ENCODE data around the gene CALHM2.

DNA sequence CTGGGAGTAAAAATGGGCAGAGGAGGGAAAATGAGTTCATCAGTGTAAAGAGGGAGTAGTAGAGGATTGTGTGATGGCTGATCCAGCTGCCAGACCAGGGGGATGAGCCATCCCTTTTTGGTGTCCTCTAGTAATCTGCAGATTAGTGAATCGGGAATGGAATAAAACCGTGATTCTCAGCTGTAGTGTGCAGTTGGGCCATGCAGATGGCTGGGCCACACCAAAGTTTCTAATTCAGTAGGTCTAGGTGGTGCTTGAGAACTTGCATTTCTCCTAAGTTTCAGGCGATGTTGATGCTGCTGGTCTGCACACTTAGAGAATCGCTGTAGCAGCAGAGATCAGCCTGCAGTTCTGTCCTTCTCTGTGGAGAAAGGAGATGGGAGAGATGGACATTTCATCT is 33.1 kb downstream of the CALHM2 start:
- TF ChIP-seq POLR2A (IDR thresholded peaks at IDR 0.05), result no peak
- TF ChIP-seq, protein P1, sequence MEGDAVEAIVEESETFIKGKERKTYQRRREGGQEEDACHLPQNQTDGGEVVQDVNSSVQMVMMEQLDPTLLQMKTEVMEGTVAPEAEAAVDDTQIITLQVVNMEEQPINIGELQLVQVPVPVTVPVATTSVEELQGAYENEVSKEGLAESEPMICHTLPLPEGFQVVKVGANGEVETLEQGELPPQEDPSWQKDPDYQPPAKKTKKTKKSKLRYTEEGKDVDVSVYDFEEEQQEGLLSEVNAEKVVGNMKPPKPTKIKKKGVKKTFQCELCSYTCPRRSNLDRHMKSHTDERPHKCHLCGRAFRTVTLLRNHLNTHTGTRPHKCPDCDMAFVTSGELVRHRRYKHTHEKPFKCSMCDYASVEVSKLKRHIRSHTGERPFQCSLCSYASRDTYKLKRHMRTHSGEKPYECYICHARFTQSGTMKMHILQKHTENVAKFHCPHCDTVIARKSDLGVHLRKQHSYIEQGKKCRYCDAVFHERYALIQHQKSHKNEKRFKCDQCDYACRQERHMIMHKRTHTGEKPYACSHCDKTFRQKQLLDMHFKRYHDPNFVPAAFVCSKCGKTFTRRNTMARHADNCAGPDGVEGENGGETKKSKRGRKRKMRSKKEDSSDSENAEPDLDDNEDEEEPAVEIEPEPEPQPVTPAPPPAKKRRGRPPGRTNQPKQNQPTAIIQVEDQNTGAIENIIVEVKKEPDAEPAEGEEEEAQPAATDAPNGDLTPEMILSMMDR (IDR thresholded peaks at IDR 0.05), result no peak
- TF ChIP-seq POLR2AphosphoS5 (IDR thresholded peaks at IDR 0.05; ENCODE audit: insufficient read depth in 1 of 2, low read depth in 1 of 2), result no peak

Data from vagina (tissue), 2 donors.